HG02973 (cell line): ENCODE results near the gene CDH23.

Experiments used
- ATAC-seq: cut with Tn5 transposase; IDR thresholded peaks from one replicate; pipeline ENCODE4 v1.9.1; 2021; ENCODE audit warnings: moderate library complexity; ENCODE audit not compliant: unreplicated experiment

The CDH23 gene

DNA sequence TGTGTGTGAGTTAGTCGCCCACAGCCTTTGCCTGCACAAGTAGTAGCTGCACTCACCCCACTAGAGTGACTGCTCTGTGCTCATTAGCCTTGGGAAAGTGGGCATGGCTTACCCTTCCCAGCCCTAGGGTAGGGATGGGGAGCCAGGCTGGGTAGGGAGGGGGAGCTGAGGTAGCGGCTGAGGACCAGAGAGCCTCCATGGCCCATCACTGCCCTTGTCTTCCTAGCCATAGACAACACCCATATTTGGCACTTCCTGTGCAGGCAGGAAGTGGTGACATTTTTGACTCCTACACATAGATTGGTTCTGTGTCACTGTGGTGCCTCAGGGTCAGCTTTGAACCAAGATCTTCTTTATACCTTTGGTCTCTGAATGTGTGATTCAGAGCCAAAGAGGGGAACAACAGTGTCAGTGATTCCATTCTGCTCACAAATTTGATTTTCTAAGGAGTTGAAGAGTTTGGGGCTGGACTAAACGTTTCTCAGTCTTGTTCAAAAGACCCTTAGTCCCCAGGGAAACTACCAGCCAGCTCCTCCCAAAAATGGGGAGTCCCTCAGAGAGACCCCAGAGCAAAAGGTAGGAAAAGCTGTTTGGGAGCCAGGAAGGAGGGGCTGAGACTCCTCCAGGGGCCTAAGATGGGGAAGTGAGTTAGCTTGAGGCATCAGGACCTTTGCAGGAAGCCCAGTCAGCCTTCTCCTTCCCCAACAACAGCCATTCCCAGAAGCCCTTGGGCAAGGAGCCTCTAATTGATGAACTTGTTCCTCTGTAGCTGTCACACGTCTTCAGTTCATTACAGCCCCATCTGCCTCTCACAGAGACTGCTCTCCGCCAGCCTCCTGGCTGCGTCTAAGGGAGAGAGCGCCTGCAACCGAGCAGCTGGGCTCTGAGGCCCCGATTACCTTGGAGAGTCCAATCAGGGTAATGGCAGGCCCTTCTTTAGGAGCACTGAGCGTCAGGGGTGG lies 135.0 kb downstream of the CDH23 start:
- no peak for ATAC-seq

DNA sequence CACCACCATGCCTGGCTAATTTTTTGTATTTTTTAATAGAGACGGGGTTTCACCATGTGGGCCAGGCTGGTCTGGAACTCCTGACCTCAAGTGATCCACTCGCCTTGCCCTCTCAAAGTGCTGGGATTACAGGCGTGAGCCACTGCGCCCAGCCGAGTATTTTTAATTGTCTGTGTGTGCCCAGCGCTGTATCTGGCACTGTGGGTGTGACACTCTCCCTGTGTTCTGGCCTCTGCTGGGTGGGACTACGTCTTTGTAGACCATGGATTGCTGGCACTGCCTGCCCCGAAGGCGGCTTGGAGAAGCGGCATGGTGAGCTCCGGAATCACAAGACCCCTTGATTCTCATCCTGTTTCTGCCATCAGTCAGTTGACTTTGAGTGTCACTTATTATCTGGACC lies 136.2 kb downstream of the CDH23 start:
- no peak for ATAC-seq

DNA sequence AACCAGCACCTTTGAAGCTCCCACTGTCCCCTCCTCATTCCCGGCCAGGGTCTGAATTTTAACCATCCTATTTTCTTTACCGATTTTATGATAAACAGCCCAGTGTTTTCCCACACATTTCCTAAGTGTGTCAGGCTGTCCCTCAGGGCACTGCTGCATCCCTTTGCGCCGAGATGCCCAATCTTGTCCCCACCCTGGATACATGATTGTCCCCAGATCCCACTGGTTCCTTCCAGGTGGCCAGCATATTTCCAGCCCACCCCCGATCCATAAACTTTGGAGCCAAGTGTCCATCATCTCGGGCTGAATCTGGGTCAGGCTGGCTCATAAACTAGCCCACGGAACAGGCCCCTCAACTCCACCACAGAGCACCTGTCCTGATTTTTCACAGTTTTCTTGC lies 137.2 kb downstream of the CDH23 start:
- no peak for ATAC-seq

DNA sequence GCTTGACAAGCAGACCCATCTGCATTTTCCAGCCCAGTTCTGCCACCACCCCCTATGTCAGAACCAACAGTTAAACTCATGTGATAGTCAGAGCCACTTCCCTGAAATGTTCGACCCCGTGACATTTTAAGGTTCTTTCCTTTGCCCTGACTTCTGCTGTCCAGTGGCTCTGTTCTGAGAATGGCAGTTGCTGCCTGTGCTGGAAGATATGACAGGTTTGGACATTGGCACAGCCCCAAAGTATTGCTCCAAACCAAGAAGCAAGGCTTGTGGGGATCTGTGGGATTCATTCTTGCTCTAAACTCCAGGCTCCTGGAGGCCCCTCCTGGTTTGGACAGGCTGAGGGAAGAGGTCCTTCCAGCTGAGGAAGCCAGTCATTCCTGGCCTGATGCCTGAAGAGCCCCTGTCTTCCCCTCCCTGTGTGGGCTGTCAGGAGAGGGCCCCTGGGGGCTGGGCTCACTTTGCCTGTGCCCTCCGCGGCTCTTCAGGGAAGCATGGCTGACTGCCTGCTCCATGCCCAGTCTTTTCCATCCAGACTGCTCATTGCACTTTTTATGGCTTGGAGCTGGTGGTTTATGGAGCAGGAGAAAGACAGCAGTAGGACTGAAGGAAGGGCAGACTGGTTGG lies 138.0 kb downstream of the CDH23 start:
- no peak for ATAC-seq

DNA sequence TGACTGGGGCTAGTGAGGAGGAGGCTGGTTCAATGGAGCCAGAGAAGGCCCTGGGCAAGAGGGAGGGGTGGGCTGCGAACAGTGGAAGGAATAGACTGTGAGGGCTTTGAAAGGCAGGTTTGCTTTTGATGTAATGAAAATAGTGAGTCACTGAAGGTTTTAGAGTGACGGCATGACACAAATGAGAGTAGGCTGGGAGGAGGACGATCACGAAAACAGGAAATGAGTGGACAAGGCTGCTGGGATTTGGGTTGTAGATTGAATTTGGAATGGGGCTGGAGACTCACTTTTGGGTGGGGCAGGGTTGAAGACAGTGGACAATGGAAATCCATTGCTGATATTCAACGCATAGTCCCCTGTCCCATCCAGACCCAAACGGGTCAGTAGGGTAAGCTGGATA lies 139.6 kb downstream of the CDH23 start:
- no peak for ATAC-seq

DNA sequence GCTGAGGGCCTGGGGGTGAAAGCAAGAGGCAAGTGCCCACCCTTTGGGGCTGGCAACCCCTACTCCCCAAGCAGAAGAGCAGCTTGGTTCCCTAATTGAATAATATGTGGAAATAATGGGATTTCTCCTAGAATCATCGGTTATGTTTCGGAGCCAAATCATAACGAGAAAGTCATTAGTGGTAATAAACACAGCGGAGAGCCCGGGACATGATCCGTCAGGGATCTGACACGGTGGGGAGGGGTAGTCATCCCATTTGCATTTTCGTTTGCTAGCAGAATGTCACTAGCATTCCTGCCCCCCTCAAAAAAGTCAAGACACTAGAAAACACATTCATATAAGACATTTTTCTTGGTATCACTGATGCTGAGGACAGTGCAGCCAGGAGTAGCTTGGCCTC lies 140.4 kb downstream of the CDH23 start:
- no peak for ATAC-seq

DNA sequence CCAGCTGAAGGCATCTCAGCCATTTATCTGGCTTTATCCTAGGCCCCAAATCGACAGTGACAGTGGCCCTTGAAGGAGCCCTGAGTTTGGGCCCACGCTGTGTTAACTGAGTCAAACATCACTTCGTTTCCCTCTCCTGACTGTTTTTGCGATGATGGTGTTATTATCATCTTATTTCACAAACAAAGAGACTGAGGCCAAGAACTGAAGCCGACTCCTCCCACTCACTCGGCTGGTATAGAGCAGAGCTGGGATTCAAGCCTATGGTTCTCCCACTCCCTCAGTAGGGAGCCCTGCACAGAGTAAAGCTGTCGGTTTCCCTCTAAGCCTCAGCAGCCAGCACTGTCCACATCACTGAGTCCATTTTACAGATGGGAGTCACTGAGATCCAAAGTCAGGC lies 141.0 kb downstream of the CDH23 start:
- ATAC-seq: no peak

DNA sequence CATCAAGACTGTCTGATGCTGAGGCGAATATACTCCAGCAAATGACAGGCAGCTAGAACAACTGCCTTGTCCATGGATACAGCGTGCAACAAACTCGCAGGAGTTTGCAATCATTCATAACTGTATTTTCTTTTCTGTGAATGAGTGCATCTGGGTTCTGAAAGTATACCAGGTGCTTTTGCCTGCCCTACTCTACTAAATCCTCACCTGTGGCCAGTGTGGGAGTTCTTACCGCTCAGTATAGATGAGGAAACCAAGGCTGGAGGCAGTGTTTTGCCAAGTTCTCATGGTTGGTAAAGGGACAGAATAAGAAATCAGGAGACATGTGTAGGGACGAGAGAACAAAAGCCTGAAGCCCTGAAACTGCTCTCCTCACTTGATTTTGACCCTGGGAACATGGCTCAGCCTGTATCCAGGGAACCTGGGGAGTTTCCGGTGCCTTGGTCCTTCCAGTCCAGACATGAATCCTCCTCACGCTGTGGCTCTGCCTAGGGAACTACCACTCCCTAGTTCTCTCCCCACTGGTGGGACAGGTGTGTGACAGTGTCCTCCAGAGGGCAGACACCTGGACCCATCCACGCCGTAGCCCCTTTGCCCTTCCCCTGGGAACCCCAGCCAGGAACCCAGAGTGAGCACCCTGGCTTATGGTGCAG lies 142.0 kb downstream of the CDH23 start:
- no peak for ATAC-seq

DNA sequence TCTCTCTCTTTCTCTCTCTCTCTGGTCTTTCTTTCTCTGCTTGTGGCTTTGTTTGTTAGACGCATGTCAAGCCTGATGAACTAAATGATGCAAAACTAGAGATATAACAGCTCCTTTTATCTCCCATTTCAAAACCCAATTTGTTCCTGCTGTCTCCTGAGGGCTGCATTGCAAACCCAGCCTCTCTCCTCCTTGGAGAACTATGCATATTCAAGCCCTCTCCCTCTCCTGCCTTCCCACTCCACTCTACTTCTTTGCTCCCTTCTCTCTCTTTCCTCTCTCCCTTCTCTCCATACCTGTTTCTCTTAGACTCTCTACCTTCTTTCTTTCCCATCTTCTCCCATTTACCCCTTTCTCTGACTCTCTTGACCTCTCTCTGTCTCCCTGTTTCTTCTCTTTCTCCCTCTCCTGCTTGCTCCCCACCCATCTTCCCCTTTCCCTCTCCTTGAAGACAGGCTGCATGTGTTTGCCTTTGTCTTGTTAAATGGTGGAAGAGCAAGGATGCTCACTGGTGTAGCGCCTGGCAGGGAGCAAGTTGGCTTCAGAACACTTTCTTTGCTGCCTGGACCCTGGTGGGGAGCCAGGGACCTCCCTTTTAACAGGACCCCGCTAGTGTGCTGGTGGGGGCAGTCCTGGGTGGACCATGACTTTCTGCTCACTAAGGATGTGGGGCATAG lies 142.9 kb downstream of the CDH23 start:
- ATAC-seq: no peak

DNA sequence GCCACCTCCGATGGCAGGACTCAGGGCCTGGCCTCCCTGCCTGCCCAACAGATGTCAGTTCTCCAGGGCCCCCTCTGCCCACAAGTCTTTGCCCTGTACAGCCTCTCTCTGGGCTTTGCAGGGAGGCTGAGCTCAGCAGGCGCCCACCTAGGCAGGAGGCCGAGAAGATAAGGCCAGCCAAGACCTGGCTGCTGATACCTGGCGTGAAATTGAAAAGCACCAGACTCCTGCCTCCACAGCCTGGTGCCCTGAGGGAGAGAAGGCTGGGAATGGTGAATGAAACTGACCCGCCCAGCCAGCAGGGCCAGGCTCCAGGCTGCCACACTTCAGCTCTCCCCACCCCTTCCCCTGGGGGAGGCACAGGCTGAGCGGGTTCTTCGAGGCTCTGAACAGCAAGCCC lies 145.8 kb downstream of the CDH23 start:
- no peak for ATAC-seq

DNA sequence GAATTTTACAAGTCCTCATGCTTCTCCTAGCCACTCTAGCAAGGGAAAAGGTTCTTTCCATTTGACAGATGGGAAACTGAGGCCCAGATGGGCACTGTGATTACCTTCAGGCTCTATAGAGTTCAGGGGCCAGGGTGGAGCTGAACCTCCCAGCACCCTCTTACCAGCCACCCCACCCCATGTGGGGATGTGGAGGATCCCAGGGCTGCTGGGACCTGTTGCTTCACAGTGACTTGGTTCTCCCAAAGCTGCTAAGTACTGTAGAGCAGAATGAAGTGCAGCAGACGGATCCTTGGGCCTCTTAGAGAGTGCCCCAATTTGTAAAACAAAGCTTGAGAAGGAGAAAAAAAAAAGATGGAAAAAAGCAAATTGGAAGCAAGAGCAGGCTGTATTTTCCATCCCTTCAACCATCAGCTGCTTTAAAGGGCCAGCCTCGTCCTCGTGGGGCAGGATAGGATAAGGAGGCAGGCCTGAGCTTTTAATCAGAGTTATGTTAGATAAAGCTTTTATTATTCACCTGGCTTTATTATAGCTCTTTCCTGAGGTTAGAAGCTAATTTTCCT lies 147.0 kb downstream of the CDH23 start:
- no peak for ATAC-seq

DNA sequence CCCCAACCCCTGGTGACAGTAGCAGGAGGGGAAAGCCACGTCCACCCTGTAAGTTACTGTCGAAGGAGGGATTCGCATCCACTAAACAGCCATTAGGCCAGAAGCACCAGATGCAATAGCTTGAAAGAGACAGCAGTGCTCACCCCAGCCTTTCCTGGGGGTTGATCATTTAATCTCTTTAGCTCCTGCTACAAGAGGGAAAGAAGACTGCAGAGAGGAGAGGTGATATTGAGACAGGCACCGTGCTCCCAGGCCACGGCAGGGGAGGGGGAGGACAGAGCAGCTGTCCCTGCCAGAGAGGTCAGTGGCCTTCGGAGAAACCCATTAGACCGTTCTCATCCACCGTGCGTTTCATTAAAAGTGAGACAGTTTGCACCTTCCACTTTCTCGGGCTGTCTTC lies 148.3 kb downstream of the CDH23 start:
- ATAC-seq: no peak

DNA sequence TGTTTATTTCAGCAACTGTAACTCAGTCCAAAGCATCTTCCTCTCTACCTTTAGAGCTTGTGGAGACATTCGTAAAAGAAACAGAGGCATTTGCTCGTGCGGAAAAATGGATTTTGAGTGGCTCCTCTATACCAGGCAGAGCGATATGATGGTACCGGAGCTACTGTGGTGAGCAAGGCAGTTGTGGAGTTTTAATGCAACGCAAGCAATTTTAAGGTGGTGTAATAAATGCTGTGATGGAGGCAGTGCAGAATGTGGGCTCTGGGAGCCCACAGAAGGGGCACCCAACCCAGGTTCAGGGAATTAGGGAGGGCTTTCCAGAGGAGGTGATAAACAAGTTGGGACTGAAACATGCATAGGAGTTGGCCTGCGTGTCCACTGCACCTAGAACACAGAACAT lies 149.5 kb downstream of the CDH23 start:
- ATAC-seq: no peak

DNA sequence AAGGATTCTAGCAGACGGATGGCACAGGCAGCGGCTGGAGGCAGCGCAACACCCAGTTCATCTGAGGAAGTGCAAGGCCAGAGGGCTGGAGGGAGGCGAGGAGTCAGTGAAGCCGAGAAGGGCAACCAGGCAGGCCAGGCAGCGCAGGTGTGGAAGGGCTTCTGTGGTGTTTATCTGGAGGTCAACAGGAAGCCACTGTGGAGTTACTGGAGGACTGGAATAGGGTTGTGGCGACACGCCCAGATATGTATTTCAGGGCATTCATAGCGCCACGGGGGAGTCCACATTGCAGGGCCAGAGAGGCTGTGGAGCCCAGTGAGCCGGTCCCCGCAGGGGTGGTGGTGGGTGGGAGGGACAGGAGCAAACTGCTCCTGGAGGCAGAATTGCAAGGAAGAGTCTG lies 150.6 kb downstream of the CDH23 start:
- no peak for ATAC-seq

DNA sequence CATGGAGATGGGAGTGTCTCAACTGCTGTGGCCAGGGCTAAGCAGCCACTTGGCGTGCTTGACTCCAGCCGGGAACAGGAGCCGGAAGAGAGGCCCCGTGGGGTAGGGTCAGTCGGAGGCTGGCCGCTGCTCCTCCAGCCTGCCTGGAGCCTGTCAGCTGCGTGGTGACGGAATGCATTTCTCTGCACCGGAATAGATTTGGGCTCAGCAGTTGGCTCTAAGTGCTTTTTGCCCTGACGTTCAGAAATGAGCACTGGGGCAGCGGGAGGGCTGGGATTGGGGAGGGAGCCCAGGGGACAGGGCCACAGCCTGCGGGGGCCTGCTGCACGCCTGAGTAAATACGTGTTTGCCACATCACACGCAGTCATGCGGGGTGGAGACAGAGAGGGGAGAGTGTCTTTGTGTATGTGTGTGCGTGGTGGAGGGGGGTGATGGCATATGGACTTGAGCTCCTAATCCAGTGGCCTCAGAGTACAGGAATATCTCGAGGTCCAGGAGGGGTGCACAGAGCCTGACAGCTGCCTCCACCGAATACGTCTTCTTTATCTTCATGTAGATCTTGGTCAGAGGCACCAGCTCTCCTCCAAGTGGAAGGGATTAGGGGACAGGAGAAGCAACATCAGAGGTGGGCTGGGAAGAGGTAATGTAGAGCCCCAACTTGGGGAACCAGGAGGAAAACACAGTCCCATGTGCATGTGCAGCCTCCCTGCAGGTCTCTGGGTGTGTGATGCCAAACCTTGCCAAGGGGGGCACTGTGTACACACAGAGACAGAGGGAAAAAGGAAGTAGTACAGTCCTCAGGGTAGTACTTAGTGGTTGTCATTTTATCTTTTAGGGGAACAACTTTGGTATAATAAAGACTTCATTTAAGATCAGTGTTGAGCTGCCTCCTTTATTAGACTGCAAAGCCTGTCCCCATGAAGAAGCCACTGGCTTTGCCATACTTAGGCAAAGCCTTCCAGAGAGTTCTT lies 151.4 kb downstream of the CDH23 start:
- ATAC-seq: no peak

DNA sequence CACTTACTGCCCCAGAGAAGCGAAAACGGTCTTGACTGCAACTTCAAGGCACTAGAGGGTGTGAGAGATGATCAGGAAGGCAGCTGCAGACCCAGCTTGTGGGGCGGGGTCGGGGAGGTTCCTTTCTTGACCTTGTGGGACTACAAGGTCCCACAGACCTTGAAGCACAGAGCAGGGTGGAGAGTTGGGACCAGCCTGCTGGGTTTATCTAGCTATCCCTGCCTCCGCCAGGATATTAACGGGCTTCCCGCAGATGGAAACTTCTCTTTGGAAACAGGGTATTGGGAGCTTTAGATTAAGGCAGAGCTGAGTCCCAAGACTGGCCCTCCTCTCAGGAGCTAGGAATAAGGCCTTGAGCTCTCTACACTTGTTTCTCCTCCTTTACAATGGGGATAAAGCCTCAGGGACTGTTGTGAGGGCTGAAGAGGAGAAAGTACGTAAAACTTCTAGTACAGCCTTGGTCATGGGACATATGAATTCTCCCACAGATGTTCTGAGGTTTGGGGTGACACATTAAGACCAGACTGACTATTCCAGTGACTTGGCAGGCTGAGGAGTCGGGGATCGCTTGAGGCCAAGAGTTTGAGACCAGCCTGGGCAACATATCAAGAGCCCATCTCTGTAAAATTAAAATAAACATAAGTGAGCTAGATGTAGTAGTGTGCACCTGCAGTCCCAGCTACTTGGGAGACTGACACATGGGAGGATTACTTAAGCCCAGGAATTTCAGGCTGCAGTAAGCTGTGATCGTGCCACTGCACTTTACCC lies 153.2 kb downstream of the CDH23 start:
- ATAC-seq: no peak

DNA sequence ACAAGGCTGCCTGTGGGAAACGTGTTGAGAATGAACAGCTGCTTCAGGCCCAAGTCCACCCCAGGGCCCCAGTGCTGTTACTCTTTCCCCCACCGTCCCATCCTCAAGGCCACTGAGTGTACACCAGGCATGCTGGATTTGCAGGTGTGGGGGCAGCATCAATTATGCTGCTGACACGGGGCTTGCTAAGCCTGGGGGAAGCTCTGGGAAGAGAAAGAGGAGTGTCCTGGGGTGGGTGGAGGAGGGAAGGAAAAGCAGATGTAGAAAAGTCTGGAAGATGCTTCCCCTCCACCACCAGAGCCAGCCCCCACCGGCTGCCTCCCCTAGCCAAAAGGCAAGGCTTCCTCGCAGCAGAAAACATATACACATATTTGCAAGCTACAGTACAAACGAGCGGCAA lies 153.9 kb downstream of the CDH23 start:
- ATAC-seq: no peak

DNA sequence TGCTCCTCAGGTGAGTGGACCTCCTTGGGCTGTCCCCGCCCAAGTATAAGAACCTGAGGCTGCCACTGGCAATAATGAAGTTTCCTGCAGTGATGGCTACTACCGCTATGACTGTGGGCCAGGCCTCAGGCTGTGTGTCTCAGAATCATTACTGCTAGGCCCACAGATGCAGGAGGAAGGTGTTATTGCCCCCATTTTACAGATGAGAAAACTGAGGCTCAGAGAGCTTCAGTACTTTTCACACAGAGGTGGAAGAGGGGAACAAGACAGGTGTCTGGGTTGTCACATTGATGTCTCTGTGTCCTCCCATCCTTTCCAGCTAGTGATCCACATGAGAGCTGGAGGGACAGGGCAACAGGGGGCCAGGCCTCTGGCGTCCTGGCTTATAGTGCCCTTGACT lies 155.2 kb downstream of the CDH23 start:
- no peak for ATAC-seq

DNA sequence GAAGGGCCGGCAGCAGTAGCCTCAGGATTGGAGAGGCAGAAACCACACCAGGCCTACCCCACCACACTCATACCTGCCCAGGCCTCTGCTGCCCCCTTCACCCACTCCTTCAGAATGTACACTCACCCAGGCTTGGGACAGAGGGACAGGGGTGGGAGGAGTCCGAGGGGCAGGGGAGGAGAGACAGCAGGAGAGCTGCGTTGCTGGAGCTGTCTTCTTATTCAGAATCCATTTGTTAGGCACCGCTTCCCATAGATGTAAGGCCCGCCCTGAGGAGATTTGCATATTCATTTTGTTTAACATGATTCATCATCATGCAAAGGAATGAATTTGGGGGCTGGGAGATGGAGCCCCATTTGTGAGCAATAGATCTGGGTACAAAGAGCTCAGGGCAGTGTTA lies 156.7 kb downstream of the CDH23 start:
- no peak for ATAC-seq
